Measurements from ENCODE around the gene NRP2. TPM values are rescaled to one million over a fixed set of nuclear protein-coding genes. Genes with fewer than 3 reads are reported as not detected.
A peak's percentile ranks its signal among the peaks of the same experiment; 100 is the strongest.

NRP2 gene
- total RNA-seq, 2 donors from 2014 or later: 69.7 to 92.4 TPM

- Mint-ChIP-seq H3K9me3 (no peaks in the 10 kb centered on the region), H3K4me3 (peak overlapping the region; percentile 73), H3K27me3 (ENCODE audit: insufficient read depth) (peaks cover 31% of the 10 kb centered on the region), H3K36me3 (ENCODE audit: low read depth) (no peaks in the 10 kb centered on the region), H3K27ac (peak overlapping the region; percentile 95), H3K4me1 (peaks cover 39% of the 10 kb centered on the region)
- DNase-seq: peak; percentile 71
- TF ChIP-seq CTCF (conservative IDR thresholded peaks at IDR 0.05): no peak
- Histone ChIP-seq H3K27ac (ENCODE audit: low read depth, low read length) (peak overlapping the region; percentile 46), H3K4me1 (ENCODE audit: control insufficient read depth, insufficient read depth, low read length) (peaks cover 21% of the 10 kb centered on the region), H3K9ac (ENCODE audit: extremely low read depth, low read length, poor library complexity, severe bottlenecking) (peak overlapping the region; percentile 46), H3K9me3 (ENCODE audit: control insufficient read depth, low read length) (no peaks in the 10 kb centered on the region), H3K4me3 (ENCODE audit: low read length) (peak overlapping the region; percentile 86), H3K36me3 (ENCODE audit: control insufficient read depth, insufficient read depth, low read length) (no peaks in the 10 kb centered on the region), H3K27me3 (ENCODE audit: control insufficient read depth, insufficient read depth, low read length, poor library complexity, severe bottlenecking) (peaks cover 16% of the 10 kb centered on the region)
- 3 to 28% methylated on average over 6 to 49 of the region's 49 CpGs for WGBS, 2 experiments (ENCODE audit: insufficient coverage in 1 of 2, insufficient read length in 1 of 2)
Observed at GRCh38 chr2:205681401-205682238, 681 bp upstream of the NRP2 start.

- Histone ChIP-seq H3K4me3 (ENCODE audit: low read length) (peak overlapping the region; percentile 86), H3K4me1 (ENCODE audit: control insufficient read depth, insufficient read depth, low read length) (peaks cover 28% of the 10 kb centered on the region), H3K36me3 (ENCODE audit: control insufficient read depth, insufficient read depth, low read length) (no peaks in the 10 kb centered on the region), H3K27ac (ENCODE audit: low read depth, low read length) (no peak overlapping the region), H3K9ac (ENCODE audit: extremely low read depth, low read length, poor library complexity, severe bottlenecking) (peak overlapping the region; percentile 58), H3K27me3 (ENCODE audit: control insufficient read depth, insufficient read depth, low read length, poor library complexity, severe bottlenecking) (peaks cover 16% of the 10 kb centered on the region), H3K9me3 (ENCODE audit: control insufficient read depth, low read length) (no peaks in the 10 kb centered on the region)
- no peak for DNase-seq
- Mint-ChIP-seq H3K4me1 (peaks cover 51% of the 10 kb centered on the region), H3K36me3 (ENCODE audit: low read depth) (no peaks in the 10 kb centered on the region), H3K4me3 (peak overlapping the region; percentile 73), H3K9me3 (no peaks in the 10 kb centered on the region), H3K27me3 (ENCODE audit: insufficient read depth) (peaks cover 31% of the 10 kb centered on the region), H3K27ac (peak overlapping the region; percentile 78)
- TF ChIP-seq CTCF (conservative IDR thresholded peaks at IDR 0.05): no peak
- WGBS, 2 experiments (ENCODE audit: insufficient coverage in 1 of 2, insufficient read length in 1 of 2): 1 to 5% methylated on average over 4 to 10 of the region's 10 CpGs
Observed at GRCh38 chr2:205682971-205683501, 735 bp downstream of the NRP2 start.

GRCh38 chr2:205683502-205684367 lies 1.4 kb downstream of the NRP2 start:
- H3K9me3 ChIP-seq (ENCODE audit: control insufficient read depth, low read length): no peaks in the 10 kb centered on the region
- 23 to 28% methylated on average over 4 to 9 of the region's 10 CpGs for WGBS, 2 experiments (ENCODE audit: insufficient coverage in 1 of 2, insufficient read length in 1 of 2)
- H3K4me3 ChIP-seq (ENCODE audit: low read length): peak overlapping the region; percentile 86
- no peak for TF ChIP-seq CTCF (conservative IDR thresholded peaks at IDR 0.05)
- H3K9ac ChIP-seq (ENCODE audit: extremely low read depth, low read length, poor library complexity, severe bottlenecking): peak overlapping the region; percentile 58
- H3K27ac ChIP-seq (ENCODE audit: low read depth, low read length): no peak overlapping the region
- H3K27me3 Mint-ChIP-seq (ENCODE audit: insufficient read depth): peaks cover 30% of the 10 kb centered on the region
- H3K4me3 Mint-ChIP-seq: peak overlapping the region; percentile 73
- peaks cover 29% of the 10 kb centered on the region for H3K4me1 ChIP-seq (ENCODE audit: control insufficient read depth, insufficient read depth, low read length)
- no peaks in the 10 kb centered on the region for H3K36me3 Mint-ChIP-seq (ENCODE audit: low read depth)
- H3K36me3 ChIP-seq (ENCODE audit: control insufficient read depth, insufficient read depth, low read length): no peaks in the 10 kb centered on the region
- H3K27me3 ChIP-seq (ENCODE audit: control insufficient read depth, insufficient read depth, low read length, poor library complexity, severe bottlenecking): peaks cover 16% of the 10 kb centered on the region
- peaks cover 58% of the 10 kb centered on the region for H3K4me1 Mint-ChIP-seq
- no peaks in the 10 kb centered on the region for H3K9me3 Mint-ChIP-seq
- H3K27ac Mint-ChIP-seq: peak overlapping the region; percentile 89
- peak; percentile 58 for DNase-seq

Data from endodermal cell (in vitro differentiated cells).